T47D (cell line): Measurements from ENCODE around the gene CD55.
"Not testable (repeated sequence)": the region's sequence is repeated elsewhere in the genome, so short reads cannot be mapped to it uniquely, and the experiment has no call there.

ENCODE experiments used
- DNase-seq, 2 experiments: peaks; one replicate each; pipeline versions ENCODE4 v3.0.0 to v3.0.0-alpha.2; 2011 to 2012; ENCODE audit warnings: low read depth in 1 of 2, low spot score in 1 of 2
- JUND ChIP-seq: IDR thresholded peaks from 2 replicates; pipeline ENCODE4 v1.6.1; 2012; ENCODE audit warnings: low read depth
- in situ Hi-C: cut with HindIII; loops from 2 replicates; pipeline ENCODE4 v1.10.0; 2016; ENCODE audit warnings: low sequenced_read_pairs, low pct_unique_long_range_greater_than_20kb

The CD55 gene

GRCh38 chr1:207309745-207310273 is 11.7 kb upstream of the CD55 start:
- DNase-seq, result peak in 1 of 2 experiments; percentile 45
- TF ChIP-seq JUND, result no peak
- in situ Hi-C loops, result no loop called here

- no peak for DNase-seq
- in situ Hi-C loops, result no loop called here
- TF ChIP-seq JUND, result no peak
Measured at GRCh38 chr1:207311888-207312603, 9.4 kb upstream of the CD55 start.

- TF ChIP-seq JUND, result no peak
- in situ Hi-C loops, result no loop called here
- DNase-seq, result no peak
Measured at GRCh38 chr1:207312604-207312920, 8.9 kb upstream of the CD55 start.

- in situ Hi-C loops, result no loop called here
- TF ChIP-seq JUND, result no peak
- no peak for DNase-seq
Measured at GRCh38 chr1:207313131-207313530, 8.3 kb upstream of the CD55 start.

GRCh38 chr1:207314816-207315215 is 6.7 kb upstream of the CD55 start:
- no peak for DNase-seq
- in situ Hi-C loops, result no loop called here
- no peak for TF ChIP-seq JUND

- no peak for TF ChIP-seq JUND
- in situ Hi-C loops, result no loop called here
- DNase-seq, result no peak
Measured at GRCh38 chr1:207315435-207315834, 6.0 kb upstream of the CD55 start.

GRCh38 chr1:207316141-207316540 is 5.3 kb upstream of the CD55 start:
- in situ Hi-C loops, result no loop called here
- TF ChIP-seq JUND, result no peak
- peak in 1 of 2 experiments; percentile 99 for DNase-seq

GRCh38 chr1:207316622-207317391 is 4.7 kb upstream of the CD55 start:
- peak in 1 of 2 experiments; percentile 100 for DNase-seq
- peak; percentile 99 for TF ChIP-seq JUND
- in situ Hi-C loops, result no loop called here

- TF ChIP-seq JUND, result no peak
- in situ Hi-C loops, result no loop called here
- DNase-seq, result no peak
Measured at GRCh38 chr1:207317561-207317960, 3.9 kb upstream of the CD55 start.

GRCh38 chr1:207318072-207318619 is 3.3 kb upstream of the CD55 start:
- TF ChIP-seq JUND, result peak; percentile 26
- in situ Hi-C loops, result no loop called here
- no peak for DNase-seq

- in situ Hi-C loops, result no loop called here
- no peak for TF ChIP-seq JUND
- no peak for DNase-seq
Measured at GRCh38 chr1:207319199-207319598, 2.3 kb upstream of the CD55 start.

GRCh38 chr1:207320105-207320504 is 1.4 kb upstream of the CD55 start:
- in situ Hi-C loops, DNase-seq: not testable (repeated sequence)

GRCh38 chr1:207321790-207322645 is 540 bp downstream of the CD55 start:
- TF ChIP-seq JUND, result no peak
- in situ Hi-C loops, result no loop called here
- DNase-seq, result no peak
